Bone marrow (tissue), 2 donors: ENCODE data around the gene PPP1R14C.
"Not testable (repeated sequence)": the region's sequence is repeated elsewhere in the genome, so short reads cannot be mapped to it uniquely, and the experiment has no call there.

Experiments used
- DNase-seq, 2 donors: peaks; one replicate each; lab custom pipeline; 2025; lab: John Stamatoyannopoulos, UW

PPP1R14C gene

GRCh38 chr6:150169181-150169580, 26.3 kb downstream of the PPP1R14C start:
- DNase-seq = no peak

GRCh38 chr6:150169609-150170008, 26.8 kb downstream of the PPP1R14C start:
- no peak for DNase-seq

GRCh38 chr6:150172929-150173328, 30.1 kb downstream of the PPP1R14C start:
- no peak for DNase-seq

GRCh38 chr6:150175586-150176151, 32.8 kb downstream of the PPP1R14C start:
- DNase-seq = no peak

GRCh38 chr6:150176152-150176551, 33.3 kb downstream of the PPP1R14C start:
- DNase-seq = no peak

- DNase-seq = no peak
These were observed 33.8 kb downstream of the PPP1R14C start for GRCh38 chr6:150176659-150177058.

- DNase-seq = no peak
These were observed 34.6 kb downstream of the PPP1R14C start for GRCh38 chr6:150177259-150177951.

- no peak for DNase-seq
These were observed 35.2 kb downstream of the PPP1R14C start for GRCh38 chr6:150177952-150178520.

- DNase-seq = no peak
These were observed 36.2 kb downstream of the PPP1R14C start for GRCh38 chr6:150179030-150179429.

GRCh38 chr6:150179907-150180424, 37.1 kb downstream of the PPP1R14C start:
- not testable (repeated sequence) for DNase-seq

GRCh38 chr6:150180517-150180916, 37.7 kb downstream of the PPP1R14C start:
- no peak for DNase-seq

- no peak for DNase-seq
These were observed 39.7 kb downstream of the PPP1R14C start for GRCh38 chr6:150182460-150183078.

GRCh38 chr6:150183105-150183504, 40.3 kb downstream of the PPP1R14C start:
- DNase-seq = no peak

GRCh38 chr6:150183966-150184365, 41.1 kb downstream of the PPP1R14C start:
- DNase-seq = no peak

- no peak for DNase-seq
These were observed 42.2 kb downstream of the PPP1R14C start for GRCh38 chr6:150184850-150185731.

GRCh38 chr6:150185732-150186117, 42.9 kb downstream of the PPP1R14C start:
- no peak for DNase-seq

- no peak for DNase-seq
These were observed 43.5 kb downstream of the PPP1R14C start for GRCh38 chr6:150186129-150186898.

GRCh38 chr6:150187433-150187832, 44.6 kb downstream of the PPP1R14C start:
- DNase-seq = not testable (repeated sequence)

GRCh38 chr6:150189122-150189521, 46.3 kb downstream of the PPP1R14C start:
- DNase-seq = no peak

GRCh38 chr6:150191809-150192208, 49.0 kb downstream of the PPP1R14C start:
- no peak for DNase-seq

GRCh38 chr6:150194195-150194594, 51.4 kb downstream of the PPP1R14C start:
- no peak for DNase-seq
